ENCODE data around the gene SEMA6A. TPM values are rescaled to one million over a fixed set of nuclear protein-coding genes. Genes with fewer than 3 reads are reported as not detected.

The SEMA6A gene
- polyA plus RNA-seq, 1 donor (not counting 4 experiments of a cell fraction or from before 2014, with no cell fraction given) = 0.68 TPM

GRCh38 chr5:116402235-116402634 lies 172.4 kb downstream of the SEMA6A start:
- Histone ChIP-seq H3K9ac (ENCODE audit: control insufficient read depth, extremely low read depth, insufficient read depth, low read length) (no peak overlapping the region), H3K9me1 (ENCODE audit: control insufficient read depth, extremely low read depth, insufficient read depth, low read length) (no peaks in the 10 kb centered on the region), H3K9me3 (ENCODE audit: control insufficient read depth, low read depth, low read length) (no peaks in the 10 kb centered on the region), H3K27me3 (ENCODE audit: control insufficient read depth, extremely low read depth, insufficient read depth, low read length) (no peaks in the 10 kb centered on the region), H3K4me3 (ENCODE audit: control insufficient read depth in 2 of 3, extremely low read depth in 1 of 3, insufficient read depth in 2 of 3, low read depth in 1 of 3, low read length in 3 of 3) (no peak overlapping the region), H2AFZ (ENCODE audit: control insufficient read depth, low read length) (no peak overlapping the region), H3K4me2 (ENCODE audit: control insufficient read depth, extremely low read depth, insufficient read depth, low read depth, low read length) (no peak overlapping the region), H3K79me2 (ENCODE audit: control insufficient read depth, insufficient read depth, low read length) (no peaks in the 10 kb centered on the region), H3K36me3 (ENCODE audit: control insufficient read depth in 2 of 2, extremely low read depth in 1 of 2, insufficient read depth in 2 of 2, low read length in 2 of 2) (no peaks in the 10 kb centered on the region), H3K27ac (ENCODE audit: control insufficient read depth, insufficient read depth, low read length) (no peak overlapping the region), H4K20me1 (ENCODE audit: control insufficient read depth, extremely low read depth, insufficient read depth, low read length) (no peaks in the 10 kb centered on the region), H3K4me1 (ENCODE audit: control insufficient read depth, extremely low read depth, insufficient read depth, low read length) (no peaks in the 10 kb centered on the region)
- dilution Hi-C loops (cut with MboI; ENCODE audit: extremely low pct_ligation_motif_present, low sequenced_read_pairs) = no loop called here
- FAIRE-seq (no peak), DNase-seq (ENCODE audit: low read depth, low spot score) (no peak)
- TF ChIP-seq EZH2 (IDR thresholded peaks at IDR 0.05; ENCODE audit: low read length) = no peak
- TF ChIP-seq, protein P1, sequence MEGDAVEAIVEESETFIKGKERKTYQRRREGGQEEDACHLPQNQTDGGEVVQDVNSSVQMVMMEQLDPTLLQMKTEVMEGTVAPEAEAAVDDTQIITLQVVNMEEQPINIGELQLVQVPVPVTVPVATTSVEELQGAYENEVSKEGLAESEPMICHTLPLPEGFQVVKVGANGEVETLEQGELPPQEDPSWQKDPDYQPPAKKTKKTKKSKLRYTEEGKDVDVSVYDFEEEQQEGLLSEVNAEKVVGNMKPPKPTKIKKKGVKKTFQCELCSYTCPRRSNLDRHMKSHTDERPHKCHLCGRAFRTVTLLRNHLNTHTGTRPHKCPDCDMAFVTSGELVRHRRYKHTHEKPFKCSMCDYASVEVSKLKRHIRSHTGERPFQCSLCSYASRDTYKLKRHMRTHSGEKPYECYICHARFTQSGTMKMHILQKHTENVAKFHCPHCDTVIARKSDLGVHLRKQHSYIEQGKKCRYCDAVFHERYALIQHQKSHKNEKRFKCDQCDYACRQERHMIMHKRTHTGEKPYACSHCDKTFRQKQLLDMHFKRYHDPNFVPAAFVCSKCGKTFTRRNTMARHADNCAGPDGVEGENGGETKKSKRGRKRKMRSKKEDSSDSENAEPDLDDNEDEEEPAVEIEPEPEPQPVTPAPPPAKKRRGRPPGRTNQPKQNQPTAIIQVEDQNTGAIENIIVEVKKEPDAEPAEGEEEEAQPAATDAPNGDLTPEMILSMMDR (optimal IDR thresholded peaks at IDR 0.05 in 1 of 3, IDR thresholded peaks at IDR 0.05 in 1 of 3, conservative IDR thresholded peaks at IDR 0.05 in 1 of 3; ENCODE audit: extremely low read depth in 1 of 3, insufficient read depth in 2 of 3, low read length in 3 of 3) = no peak

DNA sequence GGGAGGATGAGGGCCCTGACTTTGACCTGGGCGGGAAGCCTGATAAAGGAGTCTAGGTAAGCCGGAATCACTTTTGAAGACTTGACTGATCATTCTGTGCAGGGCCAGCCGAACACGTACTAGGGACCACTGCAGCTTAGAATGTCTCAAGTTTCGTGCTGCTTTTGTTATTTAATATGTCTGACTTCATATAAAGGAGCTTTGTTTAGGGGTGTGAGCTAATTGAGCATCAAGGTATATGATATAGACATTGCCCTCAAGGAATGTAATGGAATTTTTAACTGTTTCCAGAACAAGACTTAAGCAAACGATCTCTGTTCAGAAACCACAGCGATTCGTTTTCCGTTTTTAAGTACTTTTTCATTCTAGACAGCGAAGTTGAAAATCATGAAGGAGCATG lies 173.0 kb downstream of the SEMA6A start:
- H3K9me1 ChIP-seq (ENCODE audit: control insufficient read depth, extremely low read depth, insufficient read depth, low read length) = no peaks in the 10 kb centered on the region
- no peaks in the 10 kb centered on the region for H3K9me3 ChIP-seq (ENCODE audit: control insufficient read depth, low read depth, low read length)
- H3K9ac ChIP-seq (ENCODE audit: control insufficient read depth, extremely low read depth, insufficient read depth, low read length) = no peak overlapping the region
- no peak overlapping the region for H3K4me2 ChIP-seq (ENCODE audit: control insufficient read depth, extremely low read depth, insufficient read depth, low read depth, low read length)
- H3K4me3 ChIP-seq (ENCODE audit: control insufficient read depth in 2 of 3, extremely low read depth in 1 of 3, insufficient read depth in 2 of 3, low read depth in 1 of 3, low read length in 3 of 3) = no peak overlapping the region
- no peak for FAIRE-seq
- H2AFZ ChIP-seq (ENCODE audit: control insufficient read depth, low read length) = no peak overlapping the region
- H3K27ac ChIP-seq (ENCODE audit: control insufficient read depth, insufficient read depth, low read length) = no peak overlapping the region
- H4K20me1 ChIP-seq (ENCODE audit: control insufficient read depth, extremely low read depth, insufficient read depth, low read length) = no peaks in the 10 kb centered on the region
- dilution Hi-C loops (cut with MboI; ENCODE audit: extremely low pct_ligation_motif_present, low sequenced_read_pairs) = no loop called here
- no peaks in the 10 kb centered on the region for H3K79me2 ChIP-seq (ENCODE audit: control insufficient read depth, insufficient read depth, low read length)
- no peak for DNase-seq (ENCODE audit: low read depth, low spot score)
- TF ChIP-seq, protein P1 (optimal IDR thresholded peaks at IDR 0.05 in 1 of 3, IDR thresholded peaks at IDR 0.05 in 1 of 3, conservative IDR thresholded peaks at IDR 0.05 in 1 of 3; ENCODE audit: extremely low read depth in 1 of 3, insufficient read depth in 2 of 3, low read length in 3 of 3) = no peak
- TF ChIP-seq EZH2 (IDR thresholded peaks at IDR 0.05; ENCODE audit: low read length) = no peak
- H3K36me3 ChIP-seq (ENCODE audit: control insufficient read depth in 2 of 2, extremely low read depth in 1 of 2, insufficient read depth in 2 of 2, low read length in 2 of 2) = no peaks in the 10 kb centered on the region
- no peaks in the 10 kb centered on the region for H3K4me1 ChIP-seq (ENCODE audit: control insufficient read depth, extremely low read depth, insufficient read depth, low read length)
- no peaks in the 10 kb centered on the region for H3K27me3 ChIP-seq (ENCODE audit: control insufficient read depth, extremely low read depth, insufficient read depth, low read length)
